ENCODE measurements around the gene DOLPP1.

DNA sequence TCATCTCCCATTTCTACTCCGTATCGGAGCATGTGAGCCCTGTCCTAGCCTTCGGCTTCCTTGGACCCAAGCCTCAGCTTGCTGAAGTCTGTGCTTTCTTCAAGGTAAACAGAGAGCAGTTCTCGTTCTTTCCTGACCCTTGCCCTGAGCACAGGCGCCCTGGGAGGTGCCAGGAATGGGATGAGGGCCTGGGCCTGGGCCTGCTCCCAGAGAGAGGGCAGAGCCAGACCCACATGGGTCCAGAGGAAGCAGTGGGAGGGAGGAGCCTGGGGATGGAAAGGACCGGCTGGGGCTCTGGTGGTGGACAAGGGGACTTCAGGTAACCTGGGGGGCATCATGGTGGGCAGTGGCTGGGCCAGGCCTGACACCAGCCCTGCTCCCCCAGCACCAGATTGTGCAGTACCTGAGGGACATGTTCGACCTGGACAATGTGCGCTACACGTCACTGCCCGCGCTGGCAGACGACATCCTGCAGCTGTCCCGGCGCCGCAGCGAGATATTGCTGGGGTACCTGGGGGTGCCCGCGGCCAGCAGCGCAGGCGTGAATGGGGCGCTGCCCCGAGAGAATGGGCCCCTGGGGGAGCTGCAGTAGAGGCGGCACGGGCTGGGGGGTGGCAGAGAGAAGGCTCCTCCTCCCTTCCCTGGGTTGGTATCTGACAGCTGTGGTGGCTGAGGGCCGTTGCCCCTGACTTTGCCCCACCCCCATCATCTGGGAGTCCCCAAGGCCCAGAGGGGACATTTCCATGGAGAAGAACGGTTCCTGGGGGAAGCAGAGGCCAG is 10.9 kb upstream of the DOLPP1 start:
- TF ChIP-seq CTCF (IDR thresholded peaks at IDR 0.05) (no peak), POLR2A (IDR thresholded peaks at IDR 0.05) (no peak)

All from esophagus squamous epithelium (tissue), 4 donors.